ENCODE results near the gene MYO1E. TPM values are rescaled to one million over a fixed set of nuclear protein-coding genes. Genes with fewer than 3 reads are reported as not detected.
A peak's percentile ranks its signal among the peaks of the same experiment; 100 is the strongest.

Gene MYO1E
- total RNA-seq, 4 donors from 2014 or later = 23.3 to 99.8 (median 66.5) TPM

GRCh38 chr15:59115047-59115446 lies 257.6 kb downstream of the MYO1E start:
- Histone ChIP-seq H3K27ac (no peak overlapping the region), H3K4me1 (no peaks in the 10 kb centered on the region), H3K27me3 (no peaks in the 10 kb centered on the region), H3K9me3 (no peaks in the 10 kb centered on the region), H3K4me3 (no peak overlapping the region), H3K36me3 (no peaks in the 10 kb centered on the region)
- intact Hi-C loops (cut with DNase I; ENCODE audit: low total_unique reads) = no loop called here
- DNase-seq = no peak
- TF ChIP-seq CTCF (IDR thresholded peaks at IDR 0.05) (no peak), POLR2A (IDR thresholded peaks at IDR 0.05) (no peak)

GRCh38 chr15:59111251-59111650 lies 261.4 kb downstream of the MYO1E start:
- Histone ChIP-seq H3K4me1 (no peaks in the 10 kb centered on the region), H3K27ac (no peak overlapping the region), H3K27me3 (no peaks in the 10 kb centered on the region), H3K36me3 (no peaks in the 10 kb centered on the region), H3K9me3 (no peaks in the 10 kb centered on the region), H3K4me3 (no peak overlapping the region)
- TF ChIP-seq CTCF (IDR thresholded peaks at IDR 0.05) = no peak
- TF ChIP-seq POLR2A (IDR thresholded peaks at IDR 0.05) = no peak
- intact Hi-C loops (cut with DNase I; ENCODE audit: low total_unique reads) = no loop called here
- no peak for DNase-seq

- H3K36me3 ChIP-seq = no peaks in the 10 kb centered on the region
- H3K4me1 ChIP-seq = peaks cover 0 to 4% of the 10 kb centered on the region in 2 donors
- TF ChIP-seq POLR2A (IDR thresholded peaks at IDR 0.05) = no peak
- TF ChIP-seq CTCF (IDR thresholded peaks at IDR 0.05) = no peak
- H3K27me3 ChIP-seq = no peaks in the 10 kb centered on the region
- no peak overlapping the region for H3K4me3 ChIP-seq
- no peaks in the 10 kb centered on the region for H3K9me3 ChIP-seq
- no peak for DNase-seq
- intact Hi-C loops (cut with DNase I; ENCODE audit: low total_unique reads) = no loop called here
- H3K27ac ChIP-seq = no peak overlapping the region
Observed at GRCh38 chr15:59105854-59106253, 266.8 kb downstream of the MYO1E start.

GRCh38 chr15:59104912-59105732 lies 267.5 kb downstream of the MYO1E start, which contains the start of gene CCNB2:
Gene CCNB2 (plus strand): TSS chr15:59105146. CDS start chr15:59105269, 123 bp downstream.
- Histone ChIP-seq H3K9me3 (no peaks in the 10 kb centered on the region), H3K36me3 (no peaks in the 10 kb centered on the region), H3K27me3 (no peaks in the 10 kb centered on the region), H3K27ac (peak within 1 kb of the TSS; percentile 46 to 53), H3K4me1 (peaks cover 0 to 4% of the 10 kb centered on the region in 2 donors), H3K4me3 (peak within 1 kb of the TSS; percentile 47 to 51)
- TF ChIP-seq CTCF (IDR thresholded peaks at IDR 0.05) (no peak), POLR2A (IDR thresholded peaks at IDR 0.05) (no peak)
- intact Hi-C loops (cut with DNase I; ENCODE audit: low total_unique reads) = no loop called here
- DNase-seq = peak; percentile 77 to 78

- peak overlapping the region; percentile 47 to 51 for H3K4me3 ChIP-seq
- intact Hi-C loops (cut with DNase I; ENCODE audit: low total_unique reads) = no loop called here
- peak overlapping the region; percentile 46 to 53 for H3K27ac ChIP-seq
Observed at GRCh38 chr15:59104602-59104911, 268.1 kb downstream of the MYO1E start.

More at GRCh38 chr15:59104602-59104911, 268.1 kb downstream of the MYO1E start:
- no peak for DNase-seq
- no peaks in the 10 kb centered on the region for H3K27me3 ChIP-seq
- H3K9me3 ChIP-seq = no peaks in the 10 kb centered on the region
- H3K4me1 ChIP-seq = peaks cover 0 to 4% of the 10 kb centered on the region in 2 donors
- no peaks in the 10 kb centered on the region for H3K36me3 ChIP-seq
- no peak for TF ChIP-seq CTCF (IDR thresholded peaks at IDR 0.05)
- TF ChIP-seq POLR2A (IDR thresholded peaks at IDR 0.05) = no peak

All from uterus (tissue), 4 donors.